HFFc6 (cell line): ENCODE data around the gene MAP4K1. TPM values are rescaled to one million over a fixed set of nuclear protein-coding genes. Genes with fewer than 3 reads are reported as not detected.
"Not testable (repeated sequence)": the region's sequence is repeated elsewhere in the genome, so short reads cannot be mapped to it uniquely, and the experiment has no call there.

Source experiments
- DNase-seq: peaks from one replicate; pipeline ENCODE4 v3.0.0-alpha.2; 2018
- H3K27ac Mint-ChIP-seq: 2 replicates; pipeline ENCODE4 v1.8.0; 2020; ENCODE audit warnings: mild to moderate bottlenecking, mixed read lengths
- H3K27me3 Mint-ChIP-seq: 2 replicates; pipeline ENCODE4 v1.8.0; 2021; ENCODE audit warnings: mild to moderate bottlenecking, moderate library complexity, mixed read lengths; ENCODE audit not compliant: insufficient read depth
- H3K36me3 Mint-ChIP-seq: 2 replicates; pipeline ENCODE4 v1.8.0; 2021; ENCODE audit warnings: low read depth, mixed read lengths
- H3K4me1 Mint-ChIP-seq: 2 replicates; pipeline ENCODE4 v1.8.0; 2020; ENCODE audit warnings: low read depth, mixed read lengths
- H3K4me3 Mint-ChIP-seq: 2 replicates; pipeline ENCODE4 v1.8.0; 2020; ENCODE audit warnings: mild to moderate bottlenecking, moderate library complexity, mixed read lengths
- H3K9me3 Mint-ChIP-seq: 2 replicates; pipeline ENCODE4 v1.8.0; 2020; ENCODE audit warnings: mild to moderate bottlenecking, mixed read lengths
- CTCF ChIP-seq: fragments of 200-600 bp; sonication (generic); IDR thresholded peaks from 2 replicates; pipeline ENCODE4 v1.5.0; 2021; ENCODE audit warnings: antibody characterized with exemption, mild to moderate bottlenecking
- total RNA-seq, 6 experiments: library from RNA; stranded (reverse); fragmentation: NEBNext Ultra II Directional; extraction: Animal tissue kit (Norgen Biotek cat#: 25700); gene quantifications; 2 replicates in 1 of 6; 3 replicates in 5 of 6; pipeline ENCODE4 v1.2.3, GENCODE V29; 2021

The MAP4K1 gene
- total RNA-seq, 6 experiments from 2014 or later: 0.27 to 0.74 (median 0.28) TPM; not detected in 3

- H3K4me3 Mint-ChIP-seq: no peak overlapping the region
- DNase-seq: no peak
- H3K27me3 Mint-ChIP-seq: peaks cover 13% of the 10 kb centered on the region
- TF ChIP-seq CTCF: no peak
- peaks cover 9% of the 10 kb centered on the region for H3K4me1 Mint-ChIP-seq
- no peaks in the 10 kb centered on the region for H3K36me3 Mint-ChIP-seq
- H3K27ac Mint-ChIP-seq: no peak overlapping the region
- no peaks in the 10 kb centered on the region for H3K9me3 Mint-ChIP-seq
Observed at GRCh38 chr19:38555200-38555599, 62.6 kb downstream of the MAP4K1 start.

- Mint-ChIP-seq H3K4me3 (no peak overlapping the region), H3K36me3 (no peaks in the 10 kb centered on the region), H3K27me3 (peaks cover 13% of the 10 kb centered on the region), H3K27ac (no peak overlapping the region), H3K9me3 (no peaks in the 10 kb centered on the region), H3K4me1 (peaks cover 4% of the 10 kb centered on the region)
- TF ChIP-seq CTCF: no peak
- no peak for DNase-seq
Observed at GRCh38 chr19:38554676-38555141, 63.0 kb downstream of the MAP4K1 start.

- peaks cover 11% of the 10 kb centered on the region for H3K27me3 Mint-ChIP-seq
- H3K4me1 Mint-ChIP-seq, H3K4me3 Mint-ChIP-seq, H3K27ac Mint-ChIP-seq, DNase-seq, H3K9me3 Mint-ChIP-seq, H3K36me3 Mint-ChIP-seq: not testable (repeated sequence)
Observed at GRCh38 chr19:38553239-38553638, 64.5 kb downstream of the MAP4K1 start.

GRCh38 chr19:38551450-38551813 is 66.3 kb downstream of the MAP4K1 start:
- H3K27me3 Mint-ChIP-seq: peaks cover 10% of the 10 kb centered on the region
- H3K4me3 Mint-ChIP-seq: no peak overlapping the region
- H3K27ac Mint-ChIP-seq: no peak overlapping the region
- no peaks in the 10 kb centered on the region for H3K9me3 Mint-ChIP-seq
- no peak for DNase-seq
- no peaks in the 10 kb centered on the region for H3K36me3 Mint-ChIP-seq
- no peak for TF ChIP-seq CTCF
- H3K4me1 Mint-ChIP-seq: no peaks in the 10 kb centered on the region

GRCh38 chr19:38550376-38550775 is 67.4 kb downstream of the MAP4K1 start:
- Mint-ChIP-seq H3K36me3 (no peaks in the 10 kb centered on the region), H3K4me3 (no peak overlapping the region), H3K27me3 (peaks cover 9% of the 10 kb centered on the region), H3K4me1 (peaks cover under 1% of the 10 kb centered on the region; the same call in 1 of the 2 replicates), H3K9me3 (no peaks in the 10 kb centered on the region), H3K27ac (no peak overlapping the region)
- TF ChIP-seq CTCF: no peak
- DNase-seq: no peak

- Mint-ChIP-seq H3K4me1 (peaks cover 5% of the 10 kb centered on the region), H3K4me3 (no peak overlapping the region), H3K27ac (no peak overlapping the region), H3K9me3 (no peaks in the 10 kb centered on the region), H3K36me3 (no peaks in the 10 kb centered on the region), H3K27me3 (peaks cover 8% of the 10 kb centered on the region)
- no peak for TF ChIP-seq CTCF
- DNase-seq: no peak
Observed at GRCh38 chr19:38549942-38550341, 67.8 kb downstream of the MAP4K1 start.
